Spleen (tissue), 11 donors: Measurements from ENCODE around the gene LDB2. TPM values are rescaled to one million over a fixed set of nuclear protein-coding genes. Genes with fewer than 3 reads are reported as not detected.

ENCODE experiments used
- DNase-seq: peaks from one replicate; pipeline ENCODE4 v3.0.0-alpha.2; 2020
- H3K27ac ChIP-seq, 8 donors: fragments of 200-600 bp; sonication (generic) in 7 of 8; 1 replicate in 4 of 8; 2 replicates in 4 of 8; pipeline versions ENCODE4 v1.5.0 to v1.8.0; 2016 to 2021; ENCODE audit warnings: inconsistent platforms in 4 of 8, mild to moderate bottlenecking in 4 of 8, moderate library complexity in 1 of 8
- H3K27me3 ChIP-seq, 7 donors: fragments of 200-600 bp; sonication (generic) in 6 of 7; replicated peaks in 1 of 7; 1 replicate in 4 of 7; 2 replicates in 3 of 7; pipeline versions ENCODE4 v1.5.0 to v1.8.0; 2016 to 2021; ENCODE audit warnings: inconsistent platforms in 3 of 7, mild to moderate bottlenecking in 1 of 7
- H3K36me3 ChIP-seq, 6 donors: fragments of 200-600 bp; sonication (generic) in 5 of 6; 1 replicate in 4 of 6; 2 replicates in 2 of 6; pipeline versions ENCODE4 v1.5.0 to v1.8.0; 2016 to 2021; ENCODE audit warnings: inconsistent platforms in 2 of 6
- H3K4me1 ChIP-seq, 6 donors: fragments of 200-600 bp; sonication (generic) in 5 of 6; 1 replicate in 3 of 6; 2 replicates in 3 of 6; pipeline versions ENCODE4 v1.5.0 to v1.8.0; 2016 to 2021; ENCODE audit warnings: inconsistent platforms in 3 of 6
- H3K4me3 ChIP-seq, 8 donors: fragments of 200-600 bp; sonication (generic) in 7 of 8; 1 replicate in 4 of 8; 2 replicates in 4 of 8; pipeline versions ENCODE4 v1.5.0 to v1.8.0; 2016 to 2021; ENCODE audit warnings: inconsistent platforms in 4 of 8, mild to moderate bottlenecking in 4 of 8, moderate library complexity in 2 of 8
- H3K9me3 ChIP-seq, 8 donors: fragments of 200-600 bp; sonication (generic) in 7 of 8; 1 replicate in 4 of 8; 2 replicates in 4 of 8; pipeline versions ENCODE4 v1.5.0 to v1.8.0; 2016 to 2021; ENCODE audit warnings: inconsistent platforms in 4 of 8
- POLR2A ChIP-seq, 3 donors: fragments of 450-650 bp; IDR thresholded peaks; one replicate each; pipeline ENCODE4 v1.5.1; 2017; ENCODE audit warnings: antibody characterized with exemption in 3 of 3, mild to moderate bottlenecking in 1 of 3
- POLR2AphosphoS5 ChIP-seq, 3 donors: sonication (generic); formaldehyde crosslinking; IDR thresholded peaks; one replicate each; pipeline ENCODE4 v1.5.1; 2017; ENCODE audit warnings: antibody characterized with exemption in 3 of 3
- WGBS, 5 donors: extraction: QIAGEN DNeasy Blood & Tissue Kit in 3 of 5; methylation state at CpG; one replicate each; pipeline versions ENCODE4 v1.1.5 to v1.1.7; 2013 to 2018; 5-methylcytosine and 5-hydroxymethylcytosine counted together
- intact Hi-C: fragments of 100-400 bp; cut with DNase I; formaldehyde crosslinking; loops from one replicate; pipeline ENCODE4 v1.15.0; 2023; ENCODE audit warnings: low total_unique reads
- polyA plus RNA-seq, 3 donors: library from polyadenylated mRNA; stranded (reverse); fragments of 200-250 nt; gene quantifications; one replicate each; pipeline ENCODE4 v1.2.1, GENCODE V29; 2013
- total RNA-seq, 7 donors: library from RNA; depleted of rRNA in 3 of 7; stranded (reverse); fragments of >200 nt in 3 of 7; fragmentation: NEBNext Ultra II Directional in 4 of 7; extraction: Animal tissue kit (Norgen Biotek cat#: 25700) in 4 of 7; gene quantifications; one replicate each; pipeline versions ENCODE4 v1.1.0 to v1.2.1, GENCODE V29; 2016 to 2021
- TF ChIP-seq, protein P1 (sequence below), 11 experiments: fragments of 200-600 bp in 7 of 11; fragments of 450-650 bp in 4 of 11; sonication (generic) in 4 of 11; IDR thresholded peaks in 8 of 11; conservative IDR thresholded peaks in 3 of 11; 1 replicate in 7 of 11; 2 replicates in 4 of 11; pipeline versions ENCODE4 v1.4.0 to v1.8.0; 2016 to 2021; ENCODE audit warnings: antibody characterized with exemption in 11 of 11, inconsistent platforms in 4 of 11, mild to moderate bottlenecking in 1 of 11
- donor health status: healthy with polysubstance abuse.
- donor health status: DM: no; HTN: no; CAD: no; lungs with moderate emphysema.
- donor health status: DM: no; HTN: no; CAD: no.
- donor health status: Bipolar disorder and iron deficiency.
- donor health status: healthy.
- donor health status: DM: no; HTN: no; CAD: no.
- donor health status: DM: yes; HTN: yes; CAD: no.

Gene LDB2
- total and polyA plus RNA-seq, 10 donors = 24.1 to 257 (median 142) TPM

- DNase-seq = no peak
- Histone ChIP-seq H3K4me3 (no peak overlapping the region), H3K9me3 (peaks cover 0 to 12% (median 0%) of the 10 kb centered on the region in 8 donors), H3K4me1 (peaks cover 0 to 24% (median 4%) of the 10 kb centered on the region in 6 donors), H3K27ac (no peak overlapping the region), H3K27me3 (no peaks in the 10 kb centered on the region), H3K36me3 (no peaks in the 10 kb centered on the region)
- 71 to 79% (median 74%) methylated on average over 7 of the region's 7 CpGs for WGBS, 5 donors
- intact Hi-C loops = no loop called here
- TF ChIP-seq POLR2AphosphoS5 (IDR thresholded peaks at IDR 0.05) = no peak
- no peak for TF ChIP-seq POLR2A (IDR thresholded peaks at IDR 0.05)
- TF ChIP-seq, protein P1, sequence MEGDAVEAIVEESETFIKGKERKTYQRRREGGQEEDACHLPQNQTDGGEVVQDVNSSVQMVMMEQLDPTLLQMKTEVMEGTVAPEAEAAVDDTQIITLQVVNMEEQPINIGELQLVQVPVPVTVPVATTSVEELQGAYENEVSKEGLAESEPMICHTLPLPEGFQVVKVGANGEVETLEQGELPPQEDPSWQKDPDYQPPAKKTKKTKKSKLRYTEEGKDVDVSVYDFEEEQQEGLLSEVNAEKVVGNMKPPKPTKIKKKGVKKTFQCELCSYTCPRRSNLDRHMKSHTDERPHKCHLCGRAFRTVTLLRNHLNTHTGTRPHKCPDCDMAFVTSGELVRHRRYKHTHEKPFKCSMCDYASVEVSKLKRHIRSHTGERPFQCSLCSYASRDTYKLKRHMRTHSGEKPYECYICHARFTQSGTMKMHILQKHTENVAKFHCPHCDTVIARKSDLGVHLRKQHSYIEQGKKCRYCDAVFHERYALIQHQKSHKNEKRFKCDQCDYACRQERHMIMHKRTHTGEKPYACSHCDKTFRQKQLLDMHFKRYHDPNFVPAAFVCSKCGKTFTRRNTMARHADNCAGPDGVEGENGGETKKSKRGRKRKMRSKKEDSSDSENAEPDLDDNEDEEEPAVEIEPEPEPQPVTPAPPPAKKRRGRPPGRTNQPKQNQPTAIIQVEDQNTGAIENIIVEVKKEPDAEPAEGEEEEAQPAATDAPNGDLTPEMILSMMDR (IDR thresholded peaks at IDR 0.05 in 8 of 11, conservative IDR thresholded peaks at IDR 0.05 in 3 of 11) = no peak
These were observed 291.0 kb downstream of the LDB2 start for GRCh38 chr4:16607241-16608066.

- Histone ChIP-seq H3K4me1 (peaks cover 0 to 24% (median 4%) of the 10 kb centered on the region in 6 donors), H3K27ac (no peak overlapping the region), H3K9me3 (peaks cover 0 to 12% (median 0%) of the 10 kb centered on the region in 8 donors), H3K4me3 (no peak overlapping the region), H3K27me3 (no peaks in the 10 kb centered on the region), H3K36me3 (no peaks in the 10 kb centered on the region)
- 62 to 83% (median 67%) methylated on average over 2 of the region's 2 CpGs for WGBS, 5 donors
- intact Hi-C loops = no loop called here
- no peak for DNase-seq
- no peak for TF ChIP-seq POLR2A (IDR thresholded peaks at IDR 0.05)
- TF ChIP-seq, protein P1 (IDR thresholded peaks at IDR 0.05 in 8 of 11, conservative IDR thresholded peaks at IDR 0.05 in 3 of 11) = no peak
- no peak for TF ChIP-seq POLR2AphosphoS5 (IDR thresholded peaks at IDR 0.05)
These were observed 291.8 kb downstream of the LDB2 start for GRCh38 chr4:16606691-16607090.

DNA sequence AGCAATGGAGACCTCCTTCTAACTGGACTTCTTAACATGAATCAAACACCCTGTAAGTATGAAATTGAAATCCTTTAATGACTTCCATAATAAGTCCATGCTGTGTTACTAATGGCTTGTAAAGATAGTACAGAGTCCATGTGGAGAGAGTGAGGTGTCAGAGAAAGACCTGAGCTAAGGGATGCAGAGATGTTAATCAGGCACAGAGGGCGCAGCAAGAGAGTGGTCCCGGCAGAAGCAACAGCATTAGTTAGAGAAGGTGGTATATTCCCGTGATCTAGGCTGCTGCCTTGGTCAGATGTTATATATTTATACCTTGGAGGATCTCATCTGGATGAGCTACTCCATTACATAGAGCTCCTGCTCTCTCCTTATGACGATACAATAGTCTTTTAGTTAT lies 295.3 kb downstream of the LDB2 start:
- TF ChIP-seq POLR2AphosphoS5 (IDR thresholded peaks at IDR 0.05) = no peak
- TF ChIP-seq, protein P1 (IDR thresholded peaks at IDR 0.05 in 8 of 11, conservative IDR thresholded peaks at IDR 0.05 in 3 of 11) = no peak
- no peak for TF ChIP-seq POLR2A (IDR thresholded peaks at IDR 0.05)
- intact Hi-C loops = no loop called here
- Histone ChIP-seq H3K4me3 (no peak overlapping the region), H3K9me3 (peaks cover 0 to 8% (median 0%) of the 10 kb centered on the region in 8 donors), H3K27me3 (no peaks in the 10 kb centered on the region), H3K36me3 (no peaks in the 10 kb centered on the region), H3K4me1 (peaks cover 0 to 15% (median under 1%) of the 10 kb centered on the region in 6 donors), H3K27ac (no peak overlapping the region)
- no peak for DNase-seq
- 70 to 94% (median 78%) methylated on average over 4 of the region's 4 CpGs for WGBS, 5 donors

DNA sequence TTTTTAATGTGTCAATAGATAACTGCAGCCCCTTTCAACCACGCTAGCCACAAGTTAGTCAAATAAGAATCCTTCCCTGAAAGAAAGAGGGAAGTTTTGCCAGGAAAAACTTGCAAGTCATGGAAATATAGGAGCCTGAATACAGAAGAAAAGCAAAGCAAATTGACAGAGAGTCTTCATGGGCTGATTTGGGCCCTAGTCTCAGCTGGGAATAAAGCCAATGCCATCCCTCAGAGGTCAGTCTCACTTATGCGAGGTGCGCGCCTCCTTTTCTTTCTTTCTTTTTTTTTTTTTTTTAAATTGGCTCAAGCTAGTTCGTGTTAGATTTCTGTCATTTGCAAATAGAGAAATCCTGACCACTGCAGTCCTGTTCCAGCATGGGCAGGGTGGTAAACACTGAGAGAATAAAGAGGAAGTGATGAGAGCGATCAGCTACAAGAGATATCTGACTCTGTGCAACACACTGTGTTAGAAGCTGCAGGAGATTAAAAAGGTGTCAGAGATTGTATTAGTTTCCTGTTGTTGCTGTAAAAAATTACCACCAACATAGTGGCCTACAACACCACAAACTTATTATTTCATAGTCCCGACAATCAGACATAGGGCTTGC lies 299.7 kb downstream of the LDB2 start:
- Histone ChIP-seq H3K27me3 (no peaks in the 10 kb centered on the region), H3K4me3 (no peak overlapping the region), H3K9me3 (no peaks in the 10 kb centered on the region), H3K4me1 (no peaks in the 10 kb centered on the region), H3K27ac (peak overlapping the region in 3 of 8 donors; percentile 3 to 29 (median 12)), H3K36me3 (no peaks in the 10 kb centered on the region)
- intact Hi-C loops = no loop called here
- TF ChIP-seq POLR2AphosphoS5 (IDR thresholded peaks at IDR 0.05) = no peak
- TF ChIP-seq, protein P1 (IDR thresholded peaks at IDR 0.05 in 8 of 11, conservative IDR thresholded peaks at IDR 0.05 in 3 of 11) = no peak
- TF ChIP-seq POLR2A (IDR thresholded peaks at IDR 0.05) = no peak
- no peak for DNase-seq
- 38 to 48% (median 46%) methylated on average over 7 of the region's 7 CpGs for WGBS, 5 donors
